ENCODE measurements around the gene XK. TPM values are rescaled to one million over a fixed set of nuclear protein-coding genes. Genes with fewer than 3 reads are reported as not detected.

The XK gene
- total and polyA plus RNA-seq, 9 of the 15 experiments (the other 6 are each of a cell fraction or from before 2014, with no cell fraction given): 4.0 to 21.6 (median 11.6) TPM

Other genes starting within 250 kb of the XK start
- 0.41 and 0.57 TPM in 2 replicates for gene LANCL3, start 114.1 kb upstream of the XK start, total RNA-seq (2014; rRNA removed)
- 0.76 and 0.83 TPM in 2 replicates for gene LANCL3, start 114.1 kb upstream of the XK start, total RNA-seq (2014; rRNA removed; fragmentation: Illumina TruSeq; extraction: Trizol)
- gene LANCL3, start 114.1 kb upstream of the XK start, total RNA-seq (2015; rRNA removed; fragmentation: Illumina TruSeq; extraction: Trizol): 0.45 and 0.58 TPM in 2 replicates
- gene LANCL3, start 114.1 kb upstream of the XK start, total RNA-seq (2021): 1.5 TPM in 2 replicates
- 0.84 and 2.7 TPM in 2 replicates for gene LANCL3, start 114.1 kb upstream of the XK start, polyA plus RNA-seq (2011; rRNA removed)
- gene LANCL3, start 114.1 kb upstream of the XK start, polyA plus RNA-seq (2014; fragmentation: Illumina TruSeq; extraction: Trizol): 0.65 and 0.91 TPM in 2 replicates
- under 1 TPM; 0.45 to 0.50 TPM for gene LANCL3, start 114.1 kb upstream of the XK start, polyA plus RNA-seq (2014; fragmentation: Nextera tagmentation; extraction: Ambion mirVana)
- gene LANCL3, start 114.1 kb upstream of the XK start, polyA plus RNA-seq (2014; rRNA removed): 0.20 and 0.41 TPM in 2 replicates
- gene CYBB, start 94.3 kb downstream of the XK start, total RNA-seq (2014; rRNA removed): 0.32 and 0.41 TPM in 2 replicates
- 0.87 and 1.3 TPM in 2 replicates for gene CYBB, start 94.3 kb downstream of the XK start, total RNA-seq (2014; rRNA removed; fragmentation: Illumina TruSeq; extraction: Trizol)
- 1.2 and 1.3 TPM in 2 replicates for gene CYBB, start 94.3 kb downstream of the XK start, total RNA-seq (2015; rRNA removed; fragmentation: Illumina TruSeq; extraction: Trizol)
- 0.87 and 0.91 TPM in 2 replicates for gene CYBB, start 94.3 kb downstream of the XK start, total RNA-seq (2021)
- 0.73 and 0.74 TPM in 2 replicates for gene CYBB, start 94.3 kb downstream of the XK start, polyA plus RNA-seq (2011; rRNA removed)
- gene CYBB, start 94.3 kb downstream of the XK start, polyA plus RNA-seq (2014; fragmentation: Illumina TruSeq; extraction: Trizol): 0.48 and 0.89 TPM in 2 replicates
- under 1 TPM; 0.25 to 0.35 TPM for gene CYBB, start 94.3 kb downstream of the XK start, polyA plus RNA-seq (2014; fragmentation: Nextera tagmentation; extraction: Ambion mirVana)
- gene CYBB, start 94.3 kb downstream of the XK start, polyA plus RNA-seq (2014; rRNA removed): 0.45 and 0.63 TPM in 2 replicates
- 4.5 and 4.7 TPM in 2 replicates for gene DYNLT3, start 161.8 kb downstream of the XK start, total RNA-seq (2014; rRNA removed)
- 8.4 and 10.2 TPM in 2 replicates for gene DYNLT3, start 161.8 kb downstream of the XK start, total RNA-seq (2014; rRNA removed; fragmentation: Illumina TruSeq; extraction: Trizol)
- 6.6 and 8.3 TPM in 2 replicates for gene DYNLT3, start 161.8 kb downstream of the XK start, total RNA-seq (2015; rRNA removed; fragmentation: Illumina TruSeq; extraction: Trizol)
- gene DYNLT3, start 161.8 kb downstream of the XK start, total RNA-seq (2021): 5.9 and 6.3 TPM in 2 replicates
- gene DYNLT3, start 161.8 kb downstream of the XK start, polyA plus RNA-seq (2011; rRNA removed): 5.4 TPM in 2 replicates
- gene DYNLT3, start 161.8 kb downstream of the XK start, polyA plus RNA-seq (2014; fragmentation: Illumina TruSeq; extraction: Trizol): 7.4 and 8.4 TPM in 2 replicates
- 10 to 100 TPM; 15.5 to 17.5 TPM for gene DYNLT3, start 161.8 kb downstream of the XK start, polyA plus RNA-seq (2014; fragmentation: Nextera tagmentation; extraction: Ambion mirVana)
- gene DYNLT3, start 161.8 kb downstream of the XK start, polyA plus RNA-seq (2014; rRNA removed): 6.1 and 6.7 TPM in 2 replicates

All from K562 (cell line).